Cardiac muscle cell (in vitro differentiated cells and primary cell): Measurements from ENCODE around the gene NSG2. TPM values are rescaled to one million over a fixed set of nuclear protein-coding genes. Genes with fewer than 3 reads are reported as not detected.

Source experiments
- DNase-seq, 2 donors: peaks; one replicate each; pipeline versions ENCODE4 v3.0.0 to v3.0.0-alpha.2; 2010 to 2017; ENCODE audit warnings: low read depth in 1 of 2, low spot score in 1 of 2
- H3K27ac ChIP-seq: fragments of 200-600 bp; sonication (generic); 2 replicates; pipeline ENCODE4 v1.5.1; 2016
- H3K27me3 ChIP-seq: fragments of 200-600 bp; sonication (generic); 2 replicates; pipeline ENCODE4 v1.6.0; 2016; ENCODE audit warnings: control low read depth
- H3K36me3 ChIP-seq: fragments of 200-600 bp; sonication (generic); 2 replicates; pipeline ENCODE4 v1.5.1; 2016; ENCODE audit warnings: control low read depth
- H3K4me1 ChIP-seq: fragments of 200-600 bp; sonication (generic); 2 replicates; pipeline ENCODE4 v1.8.1; 2017; ENCODE audit warnings: low read depth, mild to moderate bottlenecking, mixed run types
- H3K4me3 ChIP-seq: fragments of 200-600 bp; sonication (generic); 2 replicates; pipeline ENCODE4 v1.5.1; 2016; ENCODE audit warnings: mild to moderate bottlenecking
- H3K9me3 ChIP-seq: fragments of 200-600 bp; sonication (generic); 2 replicates; pipeline ENCODE4 v1.5.1; 2017; ENCODE audit warnings: low read depth, mild to moderate bottlenecking, control low read depth
- CTCF ChIP-seq: IDR thresholded peaks from 2 replicates; pipeline ENCODE4 v1.5.1; 2012; ENCODE audit warnings: low read depth, mild to moderate bottlenecking, low read length
- polyA plus RNA-seq: library from polyadenylated mRNA; unstranded; fragments of >200 nt; fragmentation: Nextera tagmentation; extraction: Ambion mirVana; gene quantifications from 2 replicates; pipeline ENCODE4 v1.2.1, GENCODE V29; 2016
- total RNA-seq: library from RNA; depleted of rRNA; stranded (reverse); fragments of >200 nt; gene quantifications from 2 replicates; pipeline ENCODE4 v1.2.3, GENCODE V29; 2016

NSG2 gene
- 0.57 TPM in 1 of 2 replicates, not detected in the other for total RNA-seq
- polyA plus RNA-seq, result 0.24 TPM in 1 of 2 replicates, not detected in the other

GRCh38 chr5:174045470-174046025, at the start of gene NSG2:
TSS of gene NSG2 (plus strand) at chr5:174045706. CDS start at chr5:174046756, 1,050 bp downstream.
- Histone ChIP-seq H3K27me3 (no peaks in the 10 kb centered on the region), H3K36me3 (no peaks in the 10 kb centered on the region), H3K4me1 (no peaks in the 10 kb centered on the region), H3K9me3 (no peaks in the 10 kb centered on the region), H3K27ac (no peak within 1 kb of the TSS), H3K4me3 (no peak within 1 kb of the TSS)
- peak; percentile 96 to 97 for DNase-seq
- peak; percentile 83 for TF ChIP-seq CTCF

DNA sequence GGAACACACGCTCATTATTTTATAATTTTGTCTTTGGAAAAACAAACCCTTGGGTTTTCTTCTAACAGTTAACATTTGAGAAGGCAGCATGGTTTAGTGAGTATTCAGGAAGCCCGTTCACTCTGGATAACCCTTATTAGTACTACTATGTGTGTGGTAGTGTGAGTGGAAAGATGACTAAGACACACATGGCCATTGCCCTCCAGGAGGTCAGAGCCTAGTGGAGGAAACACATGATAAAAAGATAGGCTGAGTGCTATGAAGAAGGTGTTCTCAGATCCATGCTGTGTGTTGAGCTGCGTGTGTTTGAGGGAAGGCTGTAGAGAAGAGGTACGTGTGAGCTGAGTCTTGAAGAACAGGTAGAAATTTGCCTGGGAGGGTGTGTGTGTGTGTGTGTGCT, 48.2 kb upstream of the NSG2 start:
- no peak for DNase-seq
- Histone ChIP-seq H3K36me3 (no peaks in the 10 kb centered on the region), H3K9me3 (no peaks in the 10 kb centered on the region), H3K4me1 (no peaks in the 10 kb centered on the region), H3K27me3 (peaks cover 12% of the 10 kb centered on the region), H3K4me3 (no peak overlapping the region), H3K27ac (no peak overlapping the region)
- no peak for TF ChIP-seq CTCF

- DNase-seq, result no peak
- no peak overlapping the region for H3K4me3 ChIP-seq
- H3K27me3 ChIP-seq, result peaks cover 12% of the 10 kb centered on the region
- no peak for TF ChIP-seq CTCF
- H3K9me3 ChIP-seq, result no peaks in the 10 kb centered on the region
- no peaks in the 10 kb centered on the region for H3K36me3 ChIP-seq
- no peaks in the 10 kb centered on the region for H3K4me1 ChIP-seq
- no peak overlapping the region for H3K27ac ChIP-seq
Observed at GRCh38 chr5:173998531-173998930, 47.0 kb upstream of the NSG2 start.

GRCh38 chr5:174000076-174000475, 45.4 kb upstream of the NSG2 start:
- H3K4me1 ChIP-seq, result no peaks in the 10 kb centered on the region
- no peak for TF ChIP-seq CTCF
- H3K36me3 ChIP-seq, result no peaks in the 10 kb centered on the region
- no peak overlapping the region for H3K27ac ChIP-seq
- H3K27me3 ChIP-seq, result peaks cover 12% of the 10 kb centered on the region
- no peak overlapping the region for H3K4me3 ChIP-seq
- no peak for DNase-seq
- no peaks in the 10 kb centered on the region for H3K9me3 ChIP-seq

DNA sequence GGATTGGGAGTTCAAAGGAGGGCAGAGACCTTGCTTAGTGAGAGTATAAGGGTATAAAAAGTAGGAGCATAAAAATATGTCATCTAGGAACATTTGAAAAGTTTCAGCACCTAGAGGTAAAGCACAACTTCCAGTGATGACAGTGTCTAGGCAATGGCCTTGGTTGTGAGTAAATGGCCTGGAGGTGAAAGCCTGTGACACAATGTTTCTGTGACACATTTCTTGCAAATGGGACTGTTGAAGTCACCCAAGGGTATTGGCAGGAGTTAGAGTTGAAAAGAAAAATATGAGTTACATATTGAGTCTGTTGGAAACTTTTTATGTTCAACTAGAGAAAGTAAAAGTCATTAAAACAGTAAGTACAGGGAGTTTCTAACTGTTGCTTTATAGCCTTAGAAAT, 41.7 kb upstream of the NSG2 start:
- Histone ChIP-seq H3K27ac (no peak overlapping the region), H3K4me1 (no peaks in the 10 kb centered on the region), H3K36me3 (no peaks in the 10 kb centered on the region), H3K4me3 (no peak overlapping the region), H3K27me3 (peaks cover 4% of the 10 kb centered on the region), H3K9me3 (no peaks in the 10 kb centered on the region)
- no peak for TF ChIP-seq CTCF
- no peak for DNase-seq
